SK-N-SH (cell line): ENCODE data around the gene CKS2. TPM values are rescaled to one million over a fixed set of nuclear protein-coding genes. Genes with fewer than 3 reads are reported as not detected.

Experiments used
- CTCF ChIA-PET: fragments of 300-600, 350-600 bp; formaldehyde crosslinking; extraction: SDS; loops from one replicate; lab custom pipeline; 2021; lab: Yijun Ruan, JAX
- POLR2A ChIA-PET: fragments of 350-600 bp; sonication (Branson Sonifier 250); formaldehyde crosslinking; extraction: SDS; loops from one replicate; lab custom pipeline; 2020; ENCODE audit warnings: antibody characterized with exemption, inconsistent platforms; lab: Yijun Ruan, JAX
- DNase-seq: peaks from one replicate; pipeline ENCODE4 v3.0.0; 2012
- H2AFZ ChIP-seq: fragments of 200-600 bp; sonication (generic); 2 replicates; pipeline ENCODE4 v1.8.1; 2016; ENCODE audit warnings: antibody characterized with exemption, mild to moderate bottlenecking, low read depth
- H3F3A ChIP-seq: fragments of 200-600 bp; sonication (generic); replicated peaks from 2 replicates; pipeline ENCODE3; 2016; ENCODE audit warnings: antibody characterized with exemption, mild to moderate bottlenecking; ENCODE audit not compliant: insufficient read depth
- H3K27ac ChIP-seq, 2 experiments: fragments of 200-500 bp in 1 of 2; fragments of 200-600 bp in 1 of 2; sonication (Bioruptor generic) in 1 of 2; sonication (generic), shearing (Covaris generic) in 1 of 2; 2 replicates each; pipeline versions ENCODE4 v1.5.1 to v1.6.1; 2014 to 2016; ENCODE audit warnings: low read depth in 2 of 2, inconsistent platforms in 1 of 2, low read length in 1 of 2, mild to moderate bottlenecking in 1 of 2, mixed read lengths in 1 of 2
- H3K27me3 ChIP-seq: fragments of 200-600 bp; sonication (generic), shearing (Covaris generic); 2 replicates; pipeline ENCODE4 v1.6.1; 2016; ENCODE audit warnings: mixed run types; ENCODE audit not compliant: insufficient read depth
- H3K36me3 ChIP-seq, 2 experiments: fragments of 200-500 bp in 1 of 2; fragments of 200-600 bp in 1 of 2; sonication (Bioruptor generic) in 1 of 2; sonication (generic) in 1 of 2; replicated peaks in 1 of 2; 2 replicates each; pipeline versions ENCODE3 to v1.5.1; 2014 to 2016; ENCODE audit warnings: low read length in 1 of 2, mild to moderate bottlenecking in 1 of 2; ENCODE audit not compliant: insufficient read depth in 2 of 2, control insufficient read depth in 1 of 2
- H3K4me1 ChIP-seq, 2 experiments: fragments of 200-500 bp in 1 of 2; fragments of 200-600 bp in 1 of 2; sonication (Bioruptor generic) in 1 of 2; sonication (generic), shearing (Covaris generic) in 1 of 2; 2 replicates each; pipeline versions ENCODE4 v1.5.1 to v1.6.1; 2014 to 2016; ENCODE audit warnings: low read depth in 1 of 2, low read length in 1 of 2, mixed run types in 1 of 2; ENCODE audit not compliant: insufficient read depth in 2 of 2, control insufficient read depth in 1 of 2
- H3K4me2 ChIP-seq: fragments of 200-600 bp; sonication (generic), shearing (Covaris generic); 2 replicates; pipeline ENCODE4 v1.6.1; 2017; ENCODE audit warnings: mixed run types
- H3K4me3 ChIP-seq, 2 experiments: fragments of 200-500 bp in 1 of 2; fragments of 200-600 bp in 1 of 2; sonication (Bioruptor generic) in 1 of 2; sonication (generic), shearing (Covaris generic) in 1 of 2; 2 replicates each; pipeline versions ENCODE4 v1.5.1 to v1.8.1; 2014 to 2016; ENCODE audit warnings: low read depth in 2 of 2, inconsistent platforms in 1 of 2, low read length in 1 of 2, mild to moderate bottlenecking in 1 of 2, mixed read lengths in 1 of 2, moderate library complexity in 1 of 2
- H3K79me2 ChIP-seq: fragments of 200-600 bp; sonication (generic); 2 replicates; pipeline ENCODE4 v1.8.1; 2017; ENCODE audit warnings: mild to moderate bottlenecking; ENCODE audit not compliant: insufficient read depth
- H3K9ac ChIP-seq: fragments of 200-600 bp; sonication (generic); 2 replicates; pipeline ENCODE4 v1.6.1; 2017; ENCODE audit warnings: mixed run types
- H3K9me2 ChIP-seq: fragments of 200-600 bp; sonication (generic); 2 replicates; pipeline ENCODE4 v1.6.1; 2017; ENCODE audit warnings: mixed run types
- H3K9me3 ChIP-seq: fragments of 200-600 bp; sonication (generic); 2 replicates; pipeline ENCODE4 v1.6.1; 2017; ENCODE audit warnings: mixed run types, mild to moderate bottlenecking, moderate library complexity
- H4K20me1 ChIP-seq: fragments of 200-600 bp; sonication (generic); 2 replicates; pipeline ENCODE4 v1.6.1; 2017; ENCODE audit warnings: mild to moderate bottlenecking, mixed run types; ENCODE audit not compliant: insufficient read depth
- CHD2 ChIP-seq: fragments of 150-350 bp; IDR thresholded peaks from 2 replicates; pipeline ENCODE4 v1.6.1; 2018; ENCODE audit warnings: low read length; ENCODE audit not compliant: partially characterized antibody
- ELF1 ChIP-seq: IDR thresholded peaks from 2 replicates; pipeline ENCODE4 v1.4.0; 2012
- EP300 ChIP-seq, 2 experiments: IDR thresholded peaks; 2 replicates each; pipeline versions ENCODE4 v1.4.0 to v1.6.1; 2012; ENCODE audit warnings: borderline replicate concordance in 1 of 2, low read depth in 1 of 2, low read length in 1 of 2
- FOSL2 ChIP-seq: IDR thresholded peaks from 2 replicates; pipeline ENCODE4 v1.4.0; 2012; ENCODE audit warnings: low read depth, mild to moderate bottlenecking, moderate library complexity, borderline replicate concordance
- GATA2 ChIP-seq: sonication (generic); formaldehyde crosslinking; IDR thresholded peaks from 2 replicates; pipeline ENCODE4 v1.5.0; 2020; ENCODE audit warnings: mild to moderate bottlenecking, missing genetic modification reagents
- NRF1 ChIP-seq: IDR thresholded peaks from 2 replicates; pipeline ENCODE4 v1.6.1; 2012; ENCODE audit warnings: low read depth, mild to moderate bottlenecking, low read length
- RFX5 ChIP-seq: IDR thresholded peaks from 2 replicates; pipeline ENCODE4 v1.6.1; 2012; ENCODE audit warnings: mild to moderate bottlenecking, improper control_type of control experiment, low read length
- RXRA ChIP-seq: IDR thresholded peaks from 2 replicates; pipeline ENCODE4 v1.4.0; 2012; ENCODE audit warnings: low read depth, mild to moderate bottlenecking, borderline replicate concordance
- SIN3A ChIP-seq: IDR thresholded peaks from 2 replicates; pipeline ENCODE4 v1.6.1; 2012; ENCODE audit warnings: low read depth, mild to moderate bottlenecking, low read length, moderate library complexity, borderline replicate concordance
- SMC3 ChIP-seq: IDR thresholded peaks from 2 replicates; pipeline ENCODE4 v1.6.1; 2012; ENCODE audit warnings: low read depth, low read length, improper control_type of control experiment
- TCF12 ChIP-seq: IDR thresholded peaks from 2 replicates; pipeline ENCODE4 v1.4.0; 2012
- YY1 ChIP-seq: IDR thresholded peaks from 2 replicates; pipeline ENCODE4 v1.4.0; 2012; ENCODE audit warnings: low read depth, mild to moderate bottlenecking
- WGBS: methylation state at CpG from one replicate; pipeline ENCODE4 v1.1.6; 2017; ENCODE audit warnings: low lambda C conversion rate; 5-methylcytosine and 5-hydroxymethylcytosine counted together
- polyA plus RNA-seq, 3 experiments: library from polyadenylated mRNA; depleted of rRNA; stranded (reverse); fragments of >200 nt; gene quantifications; 2 replicates each; pipeline ENCODE4 v1.2.3, GENCODE V29; 2012
- TF ChIP-seq, protein P1 (sequence below): fragments of 200-600 bp; sonication (generic); IDR thresholded peaks from 2 replicates; pipeline ENCODE4 v1.6.1; 2017; ENCODE audit warnings: antibody characterized with exemption, mild to moderate bottlenecking, moderate library complexity
- TF ChIP-seq, protein P2 (sequence below): IDR thresholded peaks from 2 replicates; pipeline ENCODE4 v1.4.0; 2012; ENCODE audit warnings: low read depth, borderline replicate concordance

CKS2 gene
- polyA plus RNA-seq, 1 of the 3 experiments (the other 2 are of a cell fraction): 362 TPM

GRCh38 chr9:89347651-89348050 lies 36.7 kb downstream of the CKS2 start:
- Histone ChIP-seq H3F3A (no peaks in the 10 kb centered on the region), H3K4me1 (peaks cover 0 to 3% of the 10 kb centered on the region in 2 experiments; a peak in 1 of 4 replicates), H3K9ac (no peak overlapping the region), H3K4me2 (no peak overlapping the region), H3K4me3 (no peak overlapping the region), H3K79me2 (no peaks in the 10 kb centered on the region), H3K27ac (no peak overlapping the region), H4K20me1 (no peaks in the 10 kb centered on the region), H2AFZ (no peak overlapping the region), H3K9me2 (no peaks in the 10 kb centered on the region), H3K36me3 (peaks cover 63 to 89% of the 10 kb centered on the region in 2 experiments), H3K9me3 (no peaks in the 10 kb centered on the region), H3K27me3 (no peaks in the 10 kb centered on the region)
- CTCF ChIA-PET: interaction anchor here (1.3 kb wide), 1 partner anchor 149 kb away, joined by 3 read pairs; no protein-coding TSS in a partner anchor
- TF ChIP-seq ELF1 (no peak), FOSL2 (no peak), RFX5 (no peak), EP300 (IDR thresholded peaks at IDR 0.05; ENCODE audit: borderline replicate concordance in 1 of 2, low read depth in 1 of 2, low read length in 1 of 2) (no peak), YY1 (no peak), NRF1 (no peak), SMC3 (no peak), SIN3A (no peak), RXRA (no peak)
- TF ChIP-seq, protein P1, sequence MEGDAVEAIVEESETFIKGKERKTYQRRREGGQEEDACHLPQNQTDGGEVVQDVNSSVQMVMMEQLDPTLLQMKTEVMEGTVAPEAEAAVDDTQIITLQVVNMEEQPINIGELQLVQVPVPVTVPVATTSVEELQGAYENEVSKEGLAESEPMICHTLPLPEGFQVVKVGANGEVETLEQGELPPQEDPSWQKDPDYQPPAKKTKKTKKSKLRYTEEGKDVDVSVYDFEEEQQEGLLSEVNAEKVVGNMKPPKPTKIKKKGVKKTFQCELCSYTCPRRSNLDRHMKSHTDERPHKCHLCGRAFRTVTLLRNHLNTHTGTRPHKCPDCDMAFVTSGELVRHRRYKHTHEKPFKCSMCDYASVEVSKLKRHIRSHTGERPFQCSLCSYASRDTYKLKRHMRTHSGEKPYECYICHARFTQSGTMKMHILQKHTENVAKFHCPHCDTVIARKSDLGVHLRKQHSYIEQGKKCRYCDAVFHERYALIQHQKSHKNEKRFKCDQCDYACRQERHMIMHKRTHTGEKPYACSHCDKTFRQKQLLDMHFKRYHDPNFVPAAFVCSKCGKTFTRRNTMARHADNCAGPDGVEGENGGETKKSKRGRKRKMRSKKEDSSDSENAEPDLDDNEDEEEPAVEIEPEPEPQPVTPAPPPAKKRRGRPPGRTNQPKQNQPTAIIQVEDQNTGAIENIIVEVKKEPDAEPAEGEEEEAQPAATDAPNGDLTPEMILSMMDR: no peak
- TF ChIP-seq, protein P2, sequence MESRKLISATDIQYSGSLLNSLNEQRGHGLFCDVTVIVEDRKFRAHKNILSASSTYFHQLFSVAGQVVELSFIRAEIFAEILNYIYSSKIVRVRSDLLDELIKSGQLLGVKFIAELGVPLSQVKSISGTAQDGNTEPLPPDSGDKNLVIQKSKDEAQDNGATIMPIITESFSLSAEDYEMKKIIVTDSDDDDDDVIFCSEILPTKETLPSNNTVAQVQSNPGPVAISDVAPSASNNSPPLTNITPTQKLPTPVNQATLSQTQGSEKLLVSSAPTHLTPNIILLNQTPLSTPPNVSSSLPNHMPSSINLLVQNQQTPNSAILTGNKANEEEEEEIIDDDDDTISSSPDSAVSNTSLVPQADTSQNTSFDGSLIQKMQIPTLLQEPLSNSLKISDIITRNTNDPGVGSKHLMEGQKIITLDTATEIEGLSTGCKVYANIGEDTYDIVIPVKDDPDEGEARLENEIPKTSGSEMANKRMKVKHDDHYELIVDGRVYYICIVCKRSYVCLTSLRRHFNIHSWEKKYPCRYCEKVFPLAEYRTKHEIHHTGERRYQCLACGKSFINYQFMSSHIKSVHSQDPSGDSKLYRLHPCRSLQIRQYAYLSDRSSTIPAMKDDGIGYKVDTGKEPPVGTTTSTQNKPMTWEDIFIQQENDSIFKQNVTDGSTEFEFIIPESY: no peak
- 96% methylated on average over 3 of the region's 5 CpGs for WGBS
- DNase-seq: no peak
- POLR2A ChIA-PET: no interaction called here

GRCh38 chr9:89349607-89350006 lies 38.6 kb downstream of the CKS2 start:
- no peak overlapping the region for H3K9ac ChIP-seq
- H3F3A ChIP-seq: no peaks in the 10 kb centered on the region
- DNase-seq: no peak
- H3K79me2 ChIP-seq: no peaks in the 10 kb centered on the region
- no peaks in the 10 kb centered on the region for H3K27me3 ChIP-seq
- CTCF ChIA-PET: interaction anchor here (1.4 kb wide), 1 partner anchor 30 kb away, joined by 3 read pairs; no protein-coding TSS in a partner anchor
- H3K36me3 ChIP-seq: peaks cover 48 to 96% of the 10 kb centered on the region in 2 experiments
- peaks cover 0 to 3% of the 10 kb centered on the region in 2 experiments; a peak in 1 of 4 replicates for H3K4me1 ChIP-seq
- POLR2A ChIA-PET: no interaction called here
- TF ChIP-seq TCF12: no peak
- TF ChIP-seq ELF1: no peak
- TF ChIP-seq GATA2: no peak
- TF ChIP-seq CHD2: no peak
- no peak overlapping the region for H3K4me3 ChIP-seq
- WGBS: 94% methylated on average over 5 of the region's 6 CpGs
- H3K27ac ChIP-seq: no peak overlapping the region
- no peaks in the 10 kb centered on the region for H3K9me3 ChIP-seq
- H3K4me2 ChIP-seq: no peak overlapping the region
- H3K9me2 ChIP-seq: no peaks in the 10 kb centered on the region
- H2AFZ ChIP-seq: no peak overlapping the region
- H4K20me1 ChIP-seq: no peaks in the 10 kb centered on the region
